SU-DHL-6 (cell line): ENCODE data around the gene CFAP45.

ENCODE experiments used
- H2AFZ ChIP-seq: fragments of 200-600 bp; sonication (generic); 2 replicates; pipeline ENCODE4 v1.6.1; 2014; ENCODE audit warnings: low read depth, mild to moderate bottlenecking, moderate library complexity, mixed read lengths, antibody characterized with exemption, low read length; ENCODE audit not compliant: severe bottlenecking
- H3F3A ChIP-seq: fragments of 200-600 bp; shearing (Covaris generic); 2 replicates; pipeline ENCODE4 v1.6.0; 2016; ENCODE audit warnings: antibody characterized with exemption, mild to moderate bottlenecking; ENCODE audit not compliant: insufficient read depth
- H3K27ac ChIP-seq: fragments of 200-600 bp; sonication (generic); 2 replicates; pipeline ENCODE4 v1.5.1; 2016; ENCODE audit warnings: low read depth, mild to moderate bottlenecking, low read length, moderate library complexity, mixed read lengths
- H3K27me3 ChIP-seq: fragments of 200-600 bp; sonication (generic), shearing (Covaris generic); 2 replicates; pipeline ENCODE4 v1.6.0; 2014; ENCODE audit warnings: mild to moderate bottlenecking, low read length
- H3K36me3 ChIP-seq: fragments of 200-600 bp; sonication (generic); 2 replicates; pipeline ENCODE4 v1.6.1; 2014; ENCODE audit warnings: mild to moderate bottlenecking, low read length, mixed read lengths
- H3K4me2 ChIP-seq: fragments of 300-600, 200-600 bp; shearing (Covaris generic), sonication (generic); 2 replicates; pipeline ENCODE4 v1.6.0; 2014; ENCODE audit warnings: low read length, low read depth, mild to moderate bottlenecking; ENCODE audit not compliant: poor library complexity, severe bottlenecking
- H3K4me3 ChIP-seq: fragments of 200-600 bp; sonication (generic); 2 replicates; pipeline ENCODE4 v1.5.1; 2014; ENCODE audit warnings: antibody characterized with exemption, low read length, mild to moderate bottlenecking, mixed read lengths; ENCODE audit not compliant: insufficient read depth, poor library complexity, severe bottlenecking
- H3K79me2 ChIP-seq: fragments of 200-600 bp; sonication (generic); 2 replicates; pipeline ENCODE4 v1.6.1; 2014; ENCODE audit warnings: mild to moderate bottlenecking, low read length, moderate library complexity; ENCODE audit not compliant: insufficient read depth
- H3K9ac ChIP-seq: fragments of 200-600 bp; sonication (generic); 2 replicates; pipeline ENCODE4 v1.7.0; 2014; ENCODE audit warnings: mild to moderate bottlenecking, low read length
- H3K9me2 ChIP-seq: fragments of 200-600 bp; sonication (generic); replicated peaks from 2 replicates; pipeline ENCODE4 v1.6.1; 2014; ENCODE audit warnings: low read length; ENCODE audit not compliant: insufficient read depth
- H3K9me3 ChIP-seq: fragments of 200-600 bp; sonication (generic); 2 replicates; pipeline ENCODE4 v1.6.1; 2014; ENCODE audit warnings: low read length, mixed read lengths; ENCODE audit not compliant: insufficient read depth
- H4K20me1 ChIP-seq: fragments of 200-600 bp; sonication (generic); 2 replicates; pipeline ENCODE4 v1.6.1; 2014; ENCODE audit warnings: low read depth, mild to moderate bottlenecking, antibody characterized with exemption, low read length, moderate library complexity, mixed read lengths
- EZH2phosphoT487 ChIP-seq: fragments of 200-600 bp; sonication (generic), shearing (Covaris generic); conservative IDR thresholded peaks from 2 replicates; pipeline ENCODE4 v1.6.1; 2018; ENCODE audit warnings: mild to moderate bottlenecking, antibody characterized with exemption, low read length, moderate library complexity, mixed read lengths
- TF ChIP-seq, protein P1 (sequence below): fragments of 200-600 bp; sonication (generic); IDR thresholded peaks from one replicate; pipeline ENCODE4 v1.5.1; 2017; ENCODE audit warnings: antibody characterized with exemption, mild to moderate bottlenecking, low read length, moderate library complexity; ENCODE audit not compliant: insufficient read depth, poor library complexity, severe bottlenecking

The CFAP45 gene

DNA sequence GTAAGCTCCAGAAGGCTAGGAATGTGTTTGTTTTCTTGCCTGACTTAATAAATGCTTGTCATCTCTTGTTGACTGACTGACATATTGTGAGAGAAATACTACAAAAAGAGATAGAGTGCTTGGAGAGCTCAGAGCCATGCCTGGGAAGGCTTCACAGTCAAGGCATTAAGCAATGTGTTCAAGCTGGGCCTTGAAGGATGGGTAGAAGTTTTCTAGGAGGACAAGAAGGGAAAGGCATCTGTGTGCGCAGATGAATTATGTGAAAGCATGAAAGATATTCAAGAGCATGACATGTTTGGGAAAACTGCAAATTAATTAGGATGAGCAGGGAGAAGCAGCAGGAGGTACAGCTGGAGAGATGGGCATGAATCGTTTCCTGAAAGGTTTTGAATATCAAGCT is 67.7 kb downstream of the CFAP45 start:
- Histone ChIP-seq H3K36me3 (no peaks in the 10 kb centered on the region), H3K9me2 (no peaks in the 10 kb centered on the region), H3K4me3 (no peak overlapping the region), H3K9me3 (no peaks in the 10 kb centered on the region), H3K4me2 (no peak overlapping the region), H3K79me2 (no peaks in the 10 kb centered on the region), H3K27me3 (no peaks in the 10 kb centered on the region), H2AFZ (no peak overlapping the region), H4K20me1 (no peaks in the 10 kb centered on the region), H3K9ac (no peak overlapping the region), H3K27ac (no peak overlapping the region), H3F3A (no peaks in the 10 kb centered on the region)
- TF ChIP-seq, protein P1, sequence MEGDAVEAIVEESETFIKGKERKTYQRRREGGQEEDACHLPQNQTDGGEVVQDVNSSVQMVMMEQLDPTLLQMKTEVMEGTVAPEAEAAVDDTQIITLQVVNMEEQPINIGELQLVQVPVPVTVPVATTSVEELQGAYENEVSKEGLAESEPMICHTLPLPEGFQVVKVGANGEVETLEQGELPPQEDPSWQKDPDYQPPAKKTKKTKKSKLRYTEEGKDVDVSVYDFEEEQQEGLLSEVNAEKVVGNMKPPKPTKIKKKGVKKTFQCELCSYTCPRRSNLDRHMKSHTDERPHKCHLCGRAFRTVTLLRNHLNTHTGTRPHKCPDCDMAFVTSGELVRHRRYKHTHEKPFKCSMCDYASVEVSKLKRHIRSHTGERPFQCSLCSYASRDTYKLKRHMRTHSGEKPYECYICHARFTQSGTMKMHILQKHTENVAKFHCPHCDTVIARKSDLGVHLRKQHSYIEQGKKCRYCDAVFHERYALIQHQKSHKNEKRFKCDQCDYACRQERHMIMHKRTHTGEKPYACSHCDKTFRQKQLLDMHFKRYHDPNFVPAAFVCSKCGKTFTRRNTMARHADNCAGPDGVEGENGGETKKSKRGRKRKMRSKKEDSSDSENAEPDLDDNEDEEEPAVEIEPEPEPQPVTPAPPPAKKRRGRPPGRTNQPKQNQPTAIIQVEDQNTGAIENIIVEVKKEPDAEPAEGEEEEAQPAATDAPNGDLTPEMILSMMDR: no peak
- TF ChIP-seq EZH2phosphoT487: no peak

DNA sequence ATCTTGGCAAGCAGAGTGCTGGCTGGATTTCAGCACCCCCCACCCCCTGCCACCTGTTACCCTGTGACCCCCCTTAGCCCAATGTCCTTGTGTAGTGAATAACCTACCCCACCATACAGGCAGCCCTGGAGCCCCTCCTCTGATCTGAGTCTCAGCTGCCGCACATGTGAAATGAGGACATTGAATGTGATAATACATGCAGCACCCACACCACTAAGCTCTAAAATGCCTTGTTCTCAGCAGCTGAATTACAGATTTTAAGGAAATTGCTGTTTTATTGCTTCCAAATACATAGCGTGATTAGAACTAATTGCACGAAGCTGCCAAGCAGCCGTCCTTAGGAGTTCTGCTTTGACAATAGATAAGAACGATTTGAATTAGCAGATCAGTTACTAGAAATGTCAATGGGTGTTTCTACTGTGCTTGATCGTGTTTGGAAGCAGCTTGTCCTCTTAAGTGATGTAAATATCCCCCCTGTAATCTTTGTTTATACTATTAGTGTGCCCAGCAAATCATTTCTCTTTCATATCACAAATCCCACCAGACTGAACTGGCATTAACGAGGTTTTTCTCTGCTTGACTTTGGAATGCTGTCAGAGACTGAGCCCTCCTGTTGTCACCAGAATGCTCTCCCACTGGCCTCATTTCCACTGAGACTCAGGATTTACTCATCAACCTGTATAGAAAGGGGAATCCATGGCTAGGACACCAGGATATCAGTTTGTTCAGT is 68.4 kb downstream of the CFAP45 start:
- Histone ChIP-seq H3K27me3 (no peaks in the 10 kb centered on the region), H3K27ac (no peak overlapping the region), H3K4me3 (no peak overlapping the region), H3K4me2 (no peak overlapping the region), H2AFZ (no peak overlapping the region), H4K20me1 (no peaks in the 10 kb centered on the region), H3F3A (no peaks in the 10 kb centered on the region), H3K36me3 (no peaks in the 10 kb centered on the region), H3K9me3 (no peaks in the 10 kb centered on the region), H3K9me2 (no peaks in the 10 kb centered on the region), H3K79me2 (no peaks in the 10 kb centered on the region), H3K9ac (no peak overlapping the region)
- no peak for TF ChIP-seq EZH2phosphoT487
- TF ChIP-seq, protein P1: no peak

DNA sequence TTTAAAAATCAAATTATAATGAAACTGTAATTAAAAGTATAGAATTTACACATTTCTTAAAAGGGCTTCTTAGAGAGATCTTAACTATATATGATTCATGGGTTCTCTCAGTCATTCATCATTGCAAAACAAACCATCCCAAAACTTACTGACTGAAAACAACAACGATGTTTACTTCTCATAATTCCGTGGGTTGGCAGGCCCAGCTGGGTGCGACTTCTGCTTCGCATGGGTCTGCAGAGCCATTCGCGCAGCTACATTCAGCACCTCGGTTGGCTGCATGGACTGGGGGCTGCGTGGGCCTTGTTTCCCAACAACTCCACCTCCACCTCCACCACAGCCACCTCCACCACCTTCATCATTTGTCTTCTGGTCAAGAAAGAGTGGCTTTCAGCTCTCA is 69.2 kb downstream of the CFAP45 start:
- Histone ChIP-seq H3K36me3 (no peaks in the 10 kb centered on the region), H2AFZ (no peak overlapping the region), H3K79me2 (no peaks in the 10 kb centered on the region), H3K9ac (no peak overlapping the region), H3K4me2 (no peak overlapping the region), H3K27me3 (no peaks in the 10 kb centered on the region), H3K4me3 (no peak overlapping the region), H3F3A (no peaks in the 10 kb centered on the region), H3K27ac (no peak overlapping the region), H3K9me3 (no peaks in the 10 kb centered on the region), H4K20me1 (no peaks in the 10 kb centered on the region), H3K9me2 (no peaks in the 10 kb centered on the region)
- TF ChIP-seq EZH2phosphoT487: no peak
- TF ChIP-seq, protein P1: no peak
